ENCODE data around the gene GDF7.

The GDF7 gene

GRCh38 chr2:20646446-20646845 is 20.5 kb upstream of the GDF7 start:
- no peak for DNase-seq

DNA sequence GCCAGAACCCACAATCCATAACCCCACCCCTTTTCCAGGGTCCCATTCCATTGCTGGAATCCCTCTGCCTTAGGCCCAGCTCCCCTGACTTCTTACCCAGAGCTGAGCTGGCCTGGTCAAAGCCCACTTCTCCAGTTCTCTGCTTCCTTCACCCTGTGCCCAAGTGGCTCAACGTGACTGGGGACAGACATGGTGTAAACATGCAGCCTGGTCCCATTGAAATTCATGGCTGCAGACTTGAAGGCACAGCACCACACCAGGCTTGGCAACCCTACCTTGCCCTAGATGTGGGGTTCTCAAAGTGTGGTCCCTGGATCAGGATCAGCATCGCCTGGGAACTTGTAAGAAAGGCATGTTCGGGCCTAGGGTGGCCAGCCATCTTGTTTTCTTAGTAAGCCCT is 19.7 kb upstream of the GDF7 start:
- DNase-seq = no peak

- DNase-seq = no peak
These were observed 19.2 kb upstream of the GDF7 start for GRCh38 chr2:20647738-20648137.

DNA sequence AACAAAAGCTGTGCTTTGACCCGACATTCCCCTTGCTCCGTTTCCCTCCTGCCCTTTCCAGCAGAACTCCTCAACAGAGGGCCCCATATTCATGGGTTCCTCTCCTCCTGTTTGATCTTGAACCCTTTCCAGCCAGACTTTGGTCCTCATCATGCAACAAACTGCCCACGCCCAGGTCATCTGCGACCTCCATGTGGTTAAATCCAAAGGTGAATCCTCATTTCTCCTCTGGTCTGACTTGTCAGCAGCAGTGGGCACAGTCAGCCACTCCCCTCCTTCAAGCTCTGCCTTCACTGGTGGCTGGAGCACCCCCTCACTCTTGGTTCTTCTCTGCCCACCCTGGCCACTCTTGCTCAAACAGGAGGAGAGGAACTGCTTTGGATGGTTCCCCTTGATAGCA is 18.7 kb upstream of the GDF7 start:
- no peak for DNase-seq

GRCh38 chr2:20648831-20649230 is 18.1 kb upstream of the GDF7 start:
- DNase-seq = no peak

GRCh38 chr2:20649576-20649975 is 17.4 kb upstream of the GDF7 start:
- DNase-seq = no peak

DNA sequence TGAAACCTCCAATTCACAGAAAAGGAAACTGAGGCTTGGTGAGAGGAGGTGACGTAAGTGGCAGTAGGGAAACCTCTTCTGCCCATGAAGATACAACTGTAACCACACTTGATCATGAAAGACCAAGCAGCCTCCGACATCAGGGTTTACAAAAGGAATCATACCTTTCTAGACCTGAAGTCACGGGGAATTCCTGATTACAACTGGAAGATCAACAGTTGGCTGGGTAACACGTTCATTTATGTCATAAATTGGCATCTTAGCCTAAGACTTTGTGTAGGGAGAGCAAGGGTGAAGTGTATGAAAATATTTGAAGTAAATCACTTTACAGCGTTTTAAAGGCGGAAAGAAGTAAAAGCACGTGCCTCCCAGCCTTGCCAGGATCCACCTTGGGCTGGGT is 17.0 kb upstream of the GDF7 start:
- DNase-seq = no peak

- peak; percentile 36 for DNase-seq
These were observed 16.5 kb upstream of the GDF7 start for GRCh38 chr2:20650393-20650876.

DNA sequence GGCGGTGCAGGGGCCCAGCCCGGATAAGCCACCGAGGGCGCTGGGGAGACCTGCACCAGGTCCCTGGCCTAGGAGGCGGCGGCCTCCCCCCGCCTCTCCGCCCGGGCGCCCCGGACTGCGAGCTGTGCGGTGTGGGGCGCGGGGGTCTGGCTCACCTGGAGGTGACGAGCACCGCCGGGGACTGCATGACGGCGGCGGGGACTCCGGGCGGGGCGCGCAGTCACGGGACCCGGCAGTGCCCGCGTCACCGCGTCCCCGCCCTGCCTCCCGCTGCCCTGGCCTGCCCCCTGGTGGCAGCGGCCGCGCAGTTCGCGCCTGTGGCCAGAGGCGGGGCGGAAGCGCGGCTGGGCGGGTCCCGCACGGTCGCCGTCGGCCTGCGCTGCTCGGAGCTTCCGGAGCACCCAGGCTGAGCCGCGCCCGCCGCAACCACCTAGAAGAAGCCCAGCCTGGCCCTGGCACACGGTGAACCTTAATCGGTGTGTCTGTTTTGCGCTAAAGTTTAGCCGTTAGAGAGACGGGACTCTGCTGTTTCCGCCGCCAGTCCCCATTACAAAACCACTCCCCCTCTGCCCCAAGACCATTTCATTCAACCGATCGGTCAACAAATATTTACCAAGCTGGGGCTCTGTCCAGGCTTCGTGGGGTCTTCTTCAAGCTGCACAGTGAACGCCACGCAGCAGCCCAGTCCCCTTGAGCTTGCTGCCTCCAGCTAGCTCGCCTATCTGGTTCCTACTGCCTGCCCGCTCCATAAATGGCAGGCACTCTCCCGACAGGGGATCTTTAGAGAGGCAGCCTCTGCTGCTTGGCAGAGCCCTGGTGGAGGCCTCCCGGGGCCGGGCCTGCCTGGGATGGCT is 15.8 kb upstream of the GDF7 start, which contains the start of gene HS1BP3:
HS1BP3 (minus strand) TSS at position 222 of the 854 bp plus-strand sequence; CDS start at position 187, 35 bp downstream.
- peak; percentile 78 for DNase-seq

DNA sequence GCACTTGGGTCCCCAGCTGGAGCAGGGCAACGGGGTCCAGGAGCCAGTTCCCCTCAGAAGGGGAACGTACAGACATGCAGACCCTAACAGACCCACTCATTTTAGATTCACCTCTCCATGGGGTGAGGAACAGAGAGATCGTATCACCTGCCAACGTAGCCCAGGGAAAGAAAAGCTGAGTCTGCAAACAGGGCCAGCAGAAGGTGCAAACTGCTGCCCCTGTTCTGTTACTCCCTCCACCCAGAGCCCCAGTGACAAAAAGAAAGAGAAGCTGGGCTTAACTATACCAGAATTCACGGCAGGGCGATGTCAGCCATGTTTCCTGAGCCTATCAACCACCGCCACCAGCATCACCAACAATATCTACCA is 15.2 kb upstream of the GDF7 start:
- no peak for DNase-seq

- no peak for DNase-seq
These were observed 14.8 kb upstream of the GDF7 start for GRCh38 chr2:20652141-20652540.

DNA sequence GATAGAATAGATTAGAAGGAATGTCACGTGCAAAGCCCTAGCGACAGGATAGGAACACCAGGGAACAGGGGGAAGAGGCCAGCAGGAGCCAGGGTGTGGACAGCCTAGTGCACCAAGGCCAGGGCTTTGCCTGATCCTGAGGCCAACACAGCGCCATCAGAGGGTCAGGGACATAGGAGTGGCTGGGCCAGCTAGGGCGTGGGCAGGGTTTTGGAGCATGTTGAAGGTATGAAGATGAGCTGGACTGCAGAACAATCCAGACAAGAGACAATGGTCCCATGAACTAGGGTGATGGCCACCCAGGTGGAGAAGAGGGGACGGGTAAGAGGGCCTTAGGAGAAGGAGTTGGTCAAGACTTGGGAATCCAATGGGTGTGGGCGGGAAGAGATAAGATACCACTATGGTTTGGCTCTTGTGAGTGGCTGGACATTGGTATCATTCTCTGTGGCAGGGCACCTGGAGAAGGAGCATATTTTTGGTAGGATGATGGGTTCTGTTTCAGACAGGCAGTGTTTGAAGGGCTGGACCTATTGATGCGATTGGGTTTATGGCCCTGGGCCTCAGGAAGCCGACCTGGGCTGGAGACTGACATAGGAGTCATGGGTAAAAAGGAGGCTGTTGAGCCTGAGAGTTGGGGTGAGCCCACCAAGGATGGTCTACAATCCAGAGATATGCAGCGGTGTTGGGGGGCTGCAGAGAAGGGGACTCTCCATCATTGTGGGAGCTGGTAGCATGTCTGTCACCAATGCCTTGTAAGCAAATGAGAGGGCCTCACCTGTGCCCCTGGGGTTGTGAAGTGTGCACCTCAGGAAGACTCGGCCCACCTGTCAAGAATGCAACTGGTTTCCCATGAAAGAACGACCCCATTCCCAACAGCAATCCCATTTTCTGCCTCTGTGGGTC is 14.0 kb upstream of the GDF7 start:
- DNase-seq = no peak

DNA sequence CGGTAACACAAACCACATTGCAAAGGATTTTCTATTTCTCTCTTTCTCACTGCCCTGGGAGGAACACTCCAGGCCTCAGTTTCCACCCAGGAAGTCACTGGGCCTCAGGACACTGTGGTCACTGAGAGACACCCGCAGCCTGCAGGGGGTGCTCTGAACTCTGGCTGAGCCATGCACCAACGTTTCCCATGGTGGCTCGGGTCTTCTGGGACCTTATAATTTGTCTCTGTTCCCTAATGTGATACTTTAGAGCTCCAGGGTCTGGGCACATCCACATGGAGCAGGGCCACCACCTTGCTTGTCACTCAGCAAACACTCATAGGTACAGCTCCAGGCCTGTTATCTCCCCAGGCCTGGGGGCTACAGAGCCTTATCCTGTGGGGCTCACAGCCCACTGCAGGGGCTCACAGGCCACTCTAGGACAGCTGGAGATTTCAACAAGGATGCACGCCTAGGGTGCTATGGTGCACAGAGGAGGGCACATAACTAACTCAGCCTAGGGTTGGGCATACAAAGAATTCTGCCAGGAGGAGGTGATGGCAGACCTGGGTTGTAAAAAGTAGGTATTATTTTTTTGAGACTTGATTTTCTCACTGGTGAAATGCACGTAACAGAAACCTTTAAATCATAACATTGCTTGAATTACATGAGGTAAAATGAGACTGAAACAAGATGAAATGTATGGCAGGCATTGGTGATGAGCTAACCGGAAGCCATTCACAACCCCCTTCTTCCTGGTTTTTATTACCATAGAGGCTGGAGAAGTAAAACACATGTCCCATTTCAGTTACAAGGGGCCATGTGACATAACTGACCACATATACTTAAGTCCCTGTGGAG is 13.0 kb upstream of the GDF7 start:
- DNase-seq = no peak

DNA sequence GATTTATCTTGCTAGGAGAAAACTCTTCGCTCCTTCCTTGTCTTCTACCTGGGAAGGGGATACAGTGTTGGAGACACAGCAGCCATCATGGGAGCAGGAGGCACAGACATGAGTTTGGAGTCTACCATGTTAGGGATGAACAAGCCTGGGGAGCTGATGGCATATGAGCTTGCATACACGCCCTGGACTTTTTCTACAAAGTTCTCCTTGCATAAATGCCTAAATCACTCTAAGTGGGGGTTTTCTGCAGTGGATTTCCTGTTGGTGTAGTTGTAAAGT is 12.5 kb upstream of the GDF7 start:
- DNase-seq = no peak

DNA sequence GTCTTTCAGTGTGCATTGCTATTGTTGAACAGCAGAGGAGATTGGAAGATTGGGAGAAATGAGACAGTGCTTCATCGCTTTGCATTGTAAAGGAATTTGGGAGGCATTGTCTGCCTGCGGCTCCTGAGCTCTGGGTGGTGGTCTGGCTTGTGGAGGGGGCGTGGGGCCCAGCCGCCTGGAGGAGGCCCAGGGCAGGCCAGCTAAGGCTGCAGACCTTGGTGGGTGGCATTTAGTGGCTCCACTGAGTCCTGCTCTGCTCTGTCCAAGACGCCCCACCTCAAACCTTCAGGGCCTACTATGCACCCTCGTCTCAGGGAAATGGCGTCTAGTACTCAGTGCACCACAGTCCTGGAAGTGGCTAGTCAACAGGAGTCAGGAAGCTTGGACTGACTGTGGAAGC is 10.4 kb upstream of the GDF7 start:
- DNase-seq = no peak

DNA sequence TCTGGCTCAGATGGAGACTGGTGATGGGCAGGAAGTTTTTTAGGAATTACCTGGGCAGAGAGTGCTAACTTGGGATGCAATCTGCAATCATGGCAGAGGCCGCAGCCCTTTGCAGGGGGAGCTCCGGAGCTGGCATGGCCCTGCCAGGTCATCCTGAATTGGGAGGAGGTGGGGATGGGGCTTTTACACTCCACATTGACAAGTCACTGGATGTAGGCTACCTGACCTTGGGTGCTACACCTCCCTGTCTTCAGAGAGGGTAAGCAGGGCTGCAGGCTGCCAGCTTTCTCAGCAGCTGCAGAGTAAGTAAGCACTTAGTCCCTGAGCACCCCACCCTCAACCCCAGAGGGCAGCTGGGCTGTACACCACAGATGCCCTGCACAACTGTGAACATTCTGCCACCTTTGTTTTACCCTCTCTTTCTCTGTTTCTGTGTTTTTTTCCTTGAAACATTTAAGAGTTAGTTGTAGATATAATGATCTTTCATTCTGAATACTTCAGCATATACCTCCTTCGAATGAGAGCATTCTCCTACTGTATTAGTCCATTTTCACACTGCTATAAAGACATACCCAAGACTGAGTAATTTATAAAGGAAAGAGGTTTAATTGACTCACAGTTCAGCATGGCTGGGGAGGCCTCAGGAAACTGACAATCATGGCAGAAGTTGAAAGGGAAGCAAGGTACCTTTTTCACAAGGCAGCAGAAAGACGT is 9.3 kb upstream of the GDF7 start:
- no peak for DNase-seq

GRCh38 chr2:20660506-20661420 is 6.2 kb upstream of the GDF7 start:
- DNase-seq = no peak

DNA sequence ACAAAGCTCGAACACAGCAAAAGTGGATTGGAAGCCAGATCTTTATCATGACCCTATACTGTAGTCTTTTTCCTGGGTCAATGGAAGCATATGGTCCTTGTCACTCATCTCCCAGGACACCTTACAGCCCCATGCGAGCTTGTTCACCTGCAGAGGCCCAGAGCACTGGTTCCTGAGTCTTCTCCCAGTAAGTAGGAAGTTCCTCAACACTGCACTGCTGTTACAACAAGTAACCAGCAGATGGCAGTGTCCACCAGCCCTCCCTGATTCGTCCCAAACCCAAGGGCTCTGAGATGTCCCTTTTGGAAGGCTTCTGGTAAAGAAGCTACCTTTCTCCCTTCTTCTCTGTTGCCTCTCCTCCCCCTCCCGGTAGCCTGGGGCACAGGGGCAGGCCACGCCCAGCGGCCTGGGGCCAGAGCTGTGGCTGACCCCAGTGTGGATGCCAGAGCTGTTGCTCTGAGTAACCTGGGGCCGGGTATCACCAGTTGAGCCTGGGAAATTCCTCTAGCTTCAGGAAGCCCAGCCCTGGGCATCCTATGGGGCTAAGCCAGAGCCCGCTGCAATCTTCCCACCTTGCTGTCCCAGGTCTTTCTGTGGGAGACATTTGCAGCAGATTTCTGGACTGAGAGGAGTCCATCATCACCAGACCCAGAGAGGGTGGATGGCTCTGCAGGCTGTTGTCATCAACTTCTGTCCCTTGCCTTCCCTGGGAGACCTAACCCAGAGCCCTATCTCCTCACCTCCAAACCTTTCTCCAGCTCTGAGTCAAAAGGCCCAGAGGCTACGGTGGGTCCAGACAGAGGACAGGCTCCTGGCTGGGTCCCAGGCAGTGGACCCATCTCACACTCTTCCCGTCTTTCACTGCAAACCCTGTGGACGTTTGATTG is 5.3 kb upstream of the GDF7 start:
- DNase-seq = peak; percentile 29

GRCh38 chr2:20662308-20662937 is 4.5 kb upstream of the GDF7 start:
- no peak for DNase-seq
